Esophagus muscularis mucosa (tissue), 4 donors: ENCODE results near the gene OR10H5. TPM values are rescaled to one million over a fixed set of nuclear protein-coding genes. Genes with fewer than 3 reads are reported as not detected.

Experiments used
- DNase-seq: peaks from one replicate; pipeline ENCODE4 v3.0.0-alpha.2; 2017; ENCODE audit errors: extremely low spot score
- H3K27ac ChIP-seq, 4 donors: fragments of 200-600 bp; sonication (generic); replicated peaks in 1 of 4; 1 replicate in 3 of 4; 2 replicates in 1 of 4; pipeline ENCODE4 v1.5.1; 2016 to 2019; ENCODE audit warnings: mild to moderate bottlenecking in 1 of 4
- H3K27me3 ChIP-seq, 4 donors: fragments of 200-600 bp; sonication (generic); one replicate each; pipeline versions ENCODE4 v1.5.1 to v1.6.0; 2016 to 2019
- H3K36me3 ChIP-seq, 4 donors: fragments of 200-600 bp; sonication (generic); one replicate each; pipeline ENCODE4 v1.5.1; 2016 to 2019
- H3K4me1 ChIP-seq, 4 donors: fragments of 200-600 bp; sonication (generic); one replicate each; pipeline ENCODE4 v1.5.1; 2016 to 2019
- H3K4me3 ChIP-seq, 4 donors: fragments of 200-600 bp; sonication (generic); 1 replicate in 2 of 4; 2 replicates in 2 of 4; pipeline ENCODE4 v1.5.1; 2016 to 2019; ENCODE audit warnings: mild to moderate bottlenecking in 4 of 4, moderate library complexity in 1 of 4
- H3K9me3 ChIP-seq, 4 donors: fragments of 200-600 bp; sonication (generic); 1 replicate in 3 of 4; 2 replicates in 1 of 4; pipeline ENCODE4 v1.5.1; 2016 to 2019
- CTCF ChIP-seq, 3 experiments: fragments of 200-600 bp in 2 of 3; fragments of 450-650 bp in 1 of 3; sonication (generic) in 2 of 3; IDR thresholded peaks; one replicate each; pipeline ENCODE4 v1.5.1; 2017 to 2019; ENCODE audit warnings: antibody characterized with exemption in 3 of 3, mild to moderate bottlenecking in 2 of 3, moderate library complexity in 1 of 3
- EP300 ChIP-seq: sonication (generic); formaldehyde crosslinking; IDR thresholded peaks from one replicate; pipeline ENCODE4 v1.6.1; 2017; ENCODE audit warnings: antibody characterized with exemption
- POLR2A ChIP-seq: fragments of 450-650 bp; IDR thresholded peaks from one replicate; pipeline ENCODE4 v1.6.1; 2017; ENCODE audit warnings: antibody characterized with exemption, moderate library complexity, mild to moderate bottlenecking, low read depth
- POLR2AphosphoS5 ChIP-seq, 2 donors: sonication (generic); formaldehyde crosslinking; IDR thresholded peaks; one replicate each; pipeline ENCODE4 v1.6.1; 2017; ENCODE audit warnings: antibody characterized with exemption in 2 of 2
- WGBS: methylation state at CpG from one replicate; pipeline ENCODE4 v1.1.5; 2018; 5-methylcytosine and 5-hydroxymethylcytosine counted together
- intact Hi-C: fragments of 100-400 bp; cut with DNase I; formaldehyde crosslinking; loops from one replicate; pipeline ENCODE4 v1.15.1; 2023
- total RNA-seq, 4 donors: library from RNA; depleted of rRNA; stranded (reverse); fragments of >200 nt; gene quantifications; one replicate each; pipeline versions ENCODE4 v1.1.0 to v1.2.1, GENCODE V29; 2016

The OR10H5 gene
- total RNA-seq, 4 donors from 2014 or later: 0.06 TPM; not detected in 3

GRCh38 chr19:15846923-15847322 is 59.5 kb downstream of the OR10H5 start:
- Histone ChIP-seq H3K4me3 (no peak overlapping the region), H3K9me3 (no peaks in the 10 kb centered on the region), H3K36me3 (no peaks in the 10 kb centered on the region), H3K4me1 (no peaks in the 10 kb centered on the region), H3K27ac (no peak overlapping the region), H3K27me3 (peaks cover 0 to 10% (median 0%) of the 10 kb centered on the region in 4 donors)
- TF ChIP-seq POLR2AphosphoS5 (IDR thresholded peaks at IDR 0.05): no peak
- TF ChIP-seq CTCF (IDR thresholded peaks at IDR 0.05): no peak
- no peak for TF ChIP-seq POLR2A
- no peak for TF ChIP-seq EP300
- no peak for DNase-seq
- intact Hi-C loops: no loop called here
- WGBS: no CpG with 5 or more reads among the region's 6 CpGs

- no peak for DNase-seq
- peaks cover 0 to 8% (median 0%) of the 10 kb centered on the region in 4 donors for H3K27me3 ChIP-seq
- TF ChIP-seq EP300 (no peak), CTCF (IDR thresholded peaks at IDR 0.05) (no peak), POLR2A (no peak), POLR2AphosphoS5 (IDR thresholded peaks at IDR 0.05) (no peak)
- H3K27ac ChIP-seq: no peak overlapping the region
- intact Hi-C loops: no loop called here
- no peak overlapping the region for H3K4me3 ChIP-seq
- WGBS: 71% methylated on average over 3 of the region's 3 CpGs
- H3K4me1 ChIP-seq: no peaks in the 10 kb centered on the region
- H3K9me3 ChIP-seq: peaks cover 0 to 6% (median 0%) of the 10 kb centered on the region in 4 donors
- no peaks in the 10 kb centered on the region for H3K36me3 ChIP-seq
These were observed 62.9 kb downstream of the OR10H5 start for GRCh38 chr19:15850385-15850784.

Other genes starting within 250 kb of the OR10H5 start
- not detected for gene CYP4F8, start 172.4 kb upstream of the OR10H5 start, total RNA-seq
- under 1 TPM in 2 of 4 donors, not detected in 2; 0.06 to 0.66 TPM for gene CYP4F3, start 146.8 kb upstream of the OR10H5 start, total RNA-seq
- gene CYP4F12, start 114.6 kb upstream of the OR10H5 start, total RNA-seq: 1 to 10 TPM; 3.5 to 4.2 (median 3.7) TPM
- not detected for gene OR10H2, start 59.6 kb upstream of the OR10H5 start, total RNA-seq
- not detected for gene OR10H3, start 49.7 kb upstream of the OR10H5 start, total RNA-seq
- not detected for gene OR10H1, start 28.0 kb downstream of the OR10H5 start, total RNA-seq
- gene CYP4F2, start 110.4 kb downstream of the OR10H5 start, total RNA-seq: not detected
- gene CYP4F11, start 146.9 kb downstream of the OR10H5 start, total RNA-seq: under 1 TPM in 2 of 4 donors, not detected in 2; 0.32 to 0.66 TPM
- gene OR10H4, start 161.3 kb downstream of the OR10H5 start, total RNA-seq: not detected